WTC11 (cell line): Measurements from ENCODE around the gene JCAD. TPM values are rescaled to one million over a fixed set of nuclear protein-coding genes. Genes with fewer than 3 reads are reported as not detected.

Source experiments
- ATAC-seq: fragments of 200-7000 bp; cut with Tn5 transposase; 2 replicates; pipeline ENCODE4 v1.10.0; 2021; ENCODE audit warnings: mild to moderate bottlenecking, moderate library complexity
- Bru-seq: library from RNA; stranded (reverse); fragments of 400-500 nt; gene quantifications from one replicate; lab custom pipeline; 2021; lab: Mats Ljungman, UMichigan
- CTCF ChIA-PET: fragments of 300-600 bp; sonication (Branson Sonifier 250); formaldehyde crosslinking; loops from one replicate; lab custom pipeline; 2021; ENCODE audit warnings: antibody characterized with exemption; lab: Charles Lee
- POLR2A ChIA-PET: fragments of 350-600 bp; sonication (Branson Sonifier 250); formaldehyde crosslinking; loops from one replicate; lab custom pipeline; 2021; ENCODE audit warnings: antibody characterized with exemption; lab: Charles Lee
- DNase-seq: peaks from one replicate; pipeline ENCODE4 v3.0.0; 2021; ENCODE audit warnings: low spot score
- H3K27ac Mint-ChIP-seq: 2 replicates; pipeline ENCODE4 v1.8.0; 2021; ENCODE audit warnings: mixed read lengths
- H3K27me3 Mint-ChIP-seq: 2 replicates; pipeline ENCODE4 v1.8.0; 2021; ENCODE audit warnings: low read depth, mild to moderate bottlenecking, moderate library complexity, mixed read lengths
- H3K36me3 Mint-ChIP-seq: 2 replicates; pipeline ENCODE4 v1.8.0; 2021; ENCODE audit warnings: mixed read lengths
- H3K4me1 Mint-ChIP-seq: 2 replicates; pipeline ENCODE4 v1.8.0; 2022; ENCODE audit warnings: mixed read lengths
- H3K4me3 Mint-ChIP-seq: 2 replicates; pipeline ENCODE4 v1.8.0; 2021; ENCODE audit warnings: mild to moderate bottlenecking, moderate library complexity, mixed read lengths
- H3K9me3 Mint-ChIP-seq: 2 replicates; pipeline ENCODE4 v1.8.0; 2021; ENCODE audit warnings: mixed read lengths
- ATF6 ChIP-seq: sonication (generic); formaldehyde crosslinking; IDR thresholded peaks from 2 replicates; pipeline ENCODE4 v1.8.1; 2023; ENCODE audit warnings: mild to moderate bottlenecking, missing genetic modification reagents
- ETV6 ChIP-seq: sonication (generic); formaldehyde crosslinking; IDR thresholded peaks from 2 replicates; pipeline ENCODE4 v1.8.1; 2022; ENCODE audit warnings: mild to moderate bottlenecking, missing genetic modification reagents
- FOXP1 ChIP-seq: sonication (generic); formaldehyde crosslinking; IDR thresholded peaks from 2 replicates; pipeline ENCODE4 v1.8.0; 2022; ENCODE audit warnings: missing genetic modification reagents, mild to moderate bottlenecking, moderate library complexity, borderline replicate concordance
- HMGA2 ChIP-seq: fragments of 250-450 bp; sonication (Bioruptor Pico); IDR thresholded peaks from 2 replicates; pipeline ENCODE4 v1.4.0; 2021; ENCODE audit warnings: mild to moderate bottlenecking, moderate library complexity
- HMGXB4 ChIP-seq: sonication (generic); formaldehyde crosslinking; IDR thresholded peaks from 2 replicates; pipeline ENCODE4 v1.8.1; 2023; ENCODE audit warnings: mild to moderate bottlenecking, moderate library complexity, missing genetic modification reagents
- MAX ChIP-seq: sonication (generic); formaldehyde crosslinking; IDR thresholded peaks from 2 replicates; pipeline ENCODE4 v1.8.0; 2022; ENCODE audit warnings: mild to moderate bottlenecking, missing genetic modification reagents
- MLX ChIP-seq: sonication (generic); formaldehyde crosslinking; IDR thresholded peaks from 2 replicates; pipeline ENCODE4 v1.8.1; 2023; ENCODE audit warnings: mild to moderate bottlenecking, missing genetic modification reagents, moderate library complexity
- NR3C1 ChIP-seq: sonication (generic); formaldehyde crosslinking; conservative IDR thresholded peaks from 2 replicates; pipeline ENCODE4 v1.8.1; 2023; ENCODE audit warnings: low read depth, mild to moderate bottlenecking, missing genetic modification reagents
- SMAD4 ChIP-seq: sonication (generic); formaldehyde crosslinking; IDR thresholded peaks from 2 replicates; pipeline ENCODE4 v1.8.0; 2022; ENCODE audit warnings: mild to moderate bottlenecking, missing genetic modification reagents
- SP1 ChIP-seq: sonication (generic); formaldehyde crosslinking; conservative IDR thresholded peaks from 2 replicates; pipeline ENCODE4 v1.8.1; 2022; ENCODE audit warnings: missing genetic modification reagents
- STAT6 ChIP-seq: sonication (generic); formaldehyde crosslinking; conservative IDR thresholded peaks from 2 replicates; pipeline ENCODE4 v1.8.1; 2023; ENCODE audit warnings: mild to moderate bottlenecking, low read depth, missing genetic modification reagents, moderate library complexity
- ZNF396 ChIP-seq: fragments of 250-450 bp; sonication (Bioruptor Pico); IDR thresholded peaks from 2 replicates; pipeline ENCODE4 v1.8.0; 2021; ENCODE audit warnings: mild to moderate bottlenecking, moderate library complexity, borderline replicate concordance
- ZNF532 ChIP-seq: fragments of 250-450 bp; sonication (Bioruptor Pico); IDR thresholded peaks from 2 replicates; pipeline ENCODE4 v1.9.0; 2021; ENCODE audit warnings: mild to moderate bottlenecking, borderline replicate concordance
- long read RNA-seq, 3 experiments: library from RNA in 1 of 3; library from capped mRNA in 1 of 3; library from polyadenylated mRNA in 1 of 3; unstranded in 2 of 3; stranded (forward) in 1 of 3; transcript quantifications; one replicate each; pipeline ENCODE4 v2.0.0, GENCODE V29; 2021
- total RNA-seq: library from RNA; stranded (reverse); gene quantifications from 3 replicates; pipeline ENCODE4 v1.2.3, GENCODE V29; 2021

JCAD gene
- 1.7 to 2.2 TPM (median 1.8 TPM) in 3 replicates for total RNA-seq
- percentile 40 among the genes with signal in this experiment for Bru-seq, nascent RNA
- long read RNA-seq, experiment 1, full-length matches to known transcripts, result 3 of 10 reads
- long read RNA-seq, experiment 1, partial matches to known transcripts, result 1 of 10 reads
- long read RNA-seq, experiment 1, other reads (novel, unspliced or antisense), result 6 of 10 reads
- long read RNA-seq, experiment 2, partial matches to known transcripts, result 0 of 1 reads
- long read RNA-seq, experiment 2, other reads (novel, unspliced or antisense), result 1 of 1 reads
- long read RNA-seq, experiment 3, result 0 reads

- H3K27ac Mint-ChIP-seq, result no peak within 1 kb of the TSS
- peak; percentile 83 for DNase-seq
- peaks cover 41% of the 10 kb centered on the region for H3K27me3 Mint-ChIP-seq
- ChIA-PET POLR2A (interaction anchor here (0.6 kb wide), 1 partner anchor 1371 kb away, joined by 3 read pairs; no protein-coding TSS in a partner anchor), CTCF (interaction anchor here (0.6 to 1.5 kb wide), 2 partner anchors 10 to 33 kb away, joined by 3 read pairs; no protein-coding TSS in a partner anchor)
- no peak for TF ChIP-seq NR3C1
- TF ChIP-seq MAX (CRISPR knock-in tag), result no peak
- 0 out of 2 replicates have a peak, but pooled peaks have one; percentile 29 for TF ChIP-seq HMGXB4 (CRISPR knock-in tag)
- TF ChIP-seq SP1 (CRISPR knock-in tag), result peak; percentile 46; the same call in 1 of the 2 replicates
- no peak for TF ChIP-seq ZNF532
- no peak for TF ChIP-seq ZNF396 (CRISPR knock-in tag)
- TF ChIP-seq, all 79 proteins: peak for 2
- Mint-ChIP-seq H3K4me1 (peaks cover 39% of the 10 kb centered on the region), H3K9me3 (no peaks in the 10 kb centered on the region), H3K4me3 (peak within 1 kb of the TSS; percentile 73), H3K36me3 (no peaks in the 10 kb centered on the region)
- peak; percentile 80 for ATAC-seq
These were observed at the start of gene JCAD for GRCh38 chr10:30059209-30060107. TSS of gene JCAD (minus strand) at chr10:30059586. CDS start at chr10:30047812, 11,774 bp downstream.

- ChIA-PET CTCF (no interaction called here), POLR2A (no interaction called here)
- Mint-ChIP-seq H3K27me3 (no peaks in the 10 kb centered on the region), H3K9me3 (peaks cover 27% of the 10 kb centered on the region), H3K4me1 (peaks cover 6% of the 10 kb centered on the region; the same call in 1 of the 2 replicates), H3K27ac (no peak overlapping the region), H3K4me3 (no peak overlapping the region), H3K36me3 (no peaks in the 10 kb centered on the region)
- DNase-seq (no peak), ATAC-seq (no peak)
- TF ChIP-seq ETV6 (CRISPR knock-in tag), result no peak
- no peak for TF ChIP-seq ATF6 (CRISPR knock-in tag)
- no peak for TF ChIP-seq MAX (CRISPR knock-in tag)
- no peak for TF ChIP-seq MLX (CRISPR knock-in tag)
- no peak for TF ChIP-seq HMGA2 (CRISPR knock-in tag)
- no peak for TF ChIP-seq ZNF532
- TF ChIP-seq SMAD4 (CRISPR knock-in tag), result no peak
- TF ChIP-seq FOXP1 (CRISPR knock-in tag), result no peak
- no peak for TF ChIP-seq STAT6
These were observed 47.6 kb upstream of the JCAD start for GRCh38 chr10:30106987-30107386.
